SU-DHL-6 (cell line): ENCODE data around the gene EMILIN2.

ENCODE experiments used
- EZH2phosphoT487 ChIP-seq: fragments of 200-600 bp; sonication (generic), shearing (Covaris generic); conservative IDR thresholded peaks from 2 replicates; pipeline ENCODE4 v1.6.1; 2018; ENCODE audit warnings: mild to moderate bottlenecking, antibody characterized with exemption, low read length, moderate library complexity, mixed read lengths
- TF ChIP-seq, protein P1 (sequence below): fragments of 200-600 bp; sonication (generic); IDR thresholded peaks from one replicate; pipeline ENCODE4 v1.5.1; 2017; ENCODE audit warnings: antibody characterized with exemption, mild to moderate bottlenecking, low read length, moderate library complexity; ENCODE audit not compliant: insufficient read depth, poor library complexity, severe bottlenecking

- TF ChIP-seq, protein P1, sequence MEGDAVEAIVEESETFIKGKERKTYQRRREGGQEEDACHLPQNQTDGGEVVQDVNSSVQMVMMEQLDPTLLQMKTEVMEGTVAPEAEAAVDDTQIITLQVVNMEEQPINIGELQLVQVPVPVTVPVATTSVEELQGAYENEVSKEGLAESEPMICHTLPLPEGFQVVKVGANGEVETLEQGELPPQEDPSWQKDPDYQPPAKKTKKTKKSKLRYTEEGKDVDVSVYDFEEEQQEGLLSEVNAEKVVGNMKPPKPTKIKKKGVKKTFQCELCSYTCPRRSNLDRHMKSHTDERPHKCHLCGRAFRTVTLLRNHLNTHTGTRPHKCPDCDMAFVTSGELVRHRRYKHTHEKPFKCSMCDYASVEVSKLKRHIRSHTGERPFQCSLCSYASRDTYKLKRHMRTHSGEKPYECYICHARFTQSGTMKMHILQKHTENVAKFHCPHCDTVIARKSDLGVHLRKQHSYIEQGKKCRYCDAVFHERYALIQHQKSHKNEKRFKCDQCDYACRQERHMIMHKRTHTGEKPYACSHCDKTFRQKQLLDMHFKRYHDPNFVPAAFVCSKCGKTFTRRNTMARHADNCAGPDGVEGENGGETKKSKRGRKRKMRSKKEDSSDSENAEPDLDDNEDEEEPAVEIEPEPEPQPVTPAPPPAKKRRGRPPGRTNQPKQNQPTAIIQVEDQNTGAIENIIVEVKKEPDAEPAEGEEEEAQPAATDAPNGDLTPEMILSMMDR, result no peak
- TF ChIP-seq EZH2phosphoT487, result no peak
These were observed 8.9 kb downstream of the EMILIN2 start for GRCh38 chr18:2855560-2856350.
